GM19240 (cell line): ENCODE data around the gene TMEM128.
"Not testable (repeated sequence)": the region's sequence is repeated elsewhere in the genome, so short reads cannot be mapped to it uniquely, and the experiment has no call there.

Source experiments
- DNase-seq: peaks from one replicate; pipeline ENCODE4 v3.0.0; 2011; ENCODE audit warnings: low spot score; ENCODE audit not compliant: insufficient read length

TMEM128 gene

GRCh38 chr4:4256799-4257198 is 8.8 kb upstream of the TMEM128 start:
- DNase-seq, result no peak

GRCh38 chr4:4254666-4255065 is 6.6 kb upstream of the TMEM128 start:
- DNase-seq, result no peak

GRCh38 chr4:4254199-4254598 is 6.2 kb upstream of the TMEM128 start:
- no peak for DNase-seq

- no peak for DNase-seq
Observed at GRCh38 chr4:4249866-4250265, 1.8 kb upstream of the TMEM128 start.

GRCh38 chr4:4249342-4249741 is 1.3 kb upstream of the TMEM128 start:
- DNase-seq, result not testable (repeated sequence)

GRCh38 chr4:4248885-4249203 is 821 bp upstream of the TMEM128 start:
- no peak for DNase-seq

- DNase-seq, result peak; percentile 23
Observed at GRCh38 chr4:4247696-4248028, 361 bp downstream of the TMEM128 start.

- DNase-seq, result no peak
Observed at GRCh38 chr4:4245172-4245571, 2.9 kb downstream of the TMEM128 start.

GRCh38 chr4:4239551-4239950 is 8.5 kb downstream of the TMEM128 start:
- not testable (repeated sequence) for DNase-seq

- DNase-seq, result no peak
Observed at GRCh38 chr4:4233610-4234009, 14.4 kb downstream of the TMEM128 start.

GRCh38 chr4:4228356-4228668 is 19.7 kb downstream of the TMEM128 start:
- DNase-seq, result no peak

GRCh38 chr4:4227510-4228355 is 20.3 kb downstream of the TMEM128 start:
- no peak for DNase-seq

- DNase-seq, result no peak
Observed at GRCh38 chr4:4226606-4227438, 21.2 kb downstream of the TMEM128 start, which contains the start of gene OTOP1. OTOP1 (minus strand) TSS chr4:4226929; CDS start chr4:4226864, 65 bp downstream.

GRCh38 chr4:4225915-4226605 is 22.0 kb downstream of the TMEM128 start:
- no peak for DNase-seq

GRCh38 chr4:4217113-4217512 is 30.9 kb downstream of the TMEM128 start:
- no peak for DNase-seq

- no peak for DNase-seq
Observed at GRCh38 chr4:4216648-4217047, 31.4 kb downstream of the TMEM128 start.

- DNase-seq, result not testable (repeated sequence)
Observed at GRCh38 chr4:4213674-4214073, 34.3 kb downstream of the TMEM128 start.

- DNase-seq, result no peak
Observed at GRCh38 chr4:4206204-4206603, 41.8 kb downstream of the TMEM128 start.

GRCh38 chr4:4204401-4204745 is 43.6 kb downstream of the TMEM128 start:
- no peak for DNase-seq

- no peak for DNase-seq
Observed at GRCh38 chr4:4203688-4204400, 44.2 kb downstream of the TMEM128 start.

GRCh38 chr4:4202510-4202909 is 45.5 kb downstream of the TMEM128 start:
- no peak for DNase-seq

GRCh38 chr4:4200624-4201023 is 47.4 kb downstream of the TMEM128 start:
- DNase-seq, result no peak
